Measurements from ENCODE around the gene DDX52. TPM values are rescaled to one million over a fixed set of nuclear protein-coding genes. Genes with fewer than 3 reads are reported as not detected.
"Not testable (repeated sequence)": the region's sequence is repeated elsewhere in the genome, so short reads cannot be mapped to it uniquely, and the experiment has no call there.

The DDX52 gene
- total RNA-seq, 2 donors from 2014 or later: 13.5 to 16.3 TPM

DNA sequence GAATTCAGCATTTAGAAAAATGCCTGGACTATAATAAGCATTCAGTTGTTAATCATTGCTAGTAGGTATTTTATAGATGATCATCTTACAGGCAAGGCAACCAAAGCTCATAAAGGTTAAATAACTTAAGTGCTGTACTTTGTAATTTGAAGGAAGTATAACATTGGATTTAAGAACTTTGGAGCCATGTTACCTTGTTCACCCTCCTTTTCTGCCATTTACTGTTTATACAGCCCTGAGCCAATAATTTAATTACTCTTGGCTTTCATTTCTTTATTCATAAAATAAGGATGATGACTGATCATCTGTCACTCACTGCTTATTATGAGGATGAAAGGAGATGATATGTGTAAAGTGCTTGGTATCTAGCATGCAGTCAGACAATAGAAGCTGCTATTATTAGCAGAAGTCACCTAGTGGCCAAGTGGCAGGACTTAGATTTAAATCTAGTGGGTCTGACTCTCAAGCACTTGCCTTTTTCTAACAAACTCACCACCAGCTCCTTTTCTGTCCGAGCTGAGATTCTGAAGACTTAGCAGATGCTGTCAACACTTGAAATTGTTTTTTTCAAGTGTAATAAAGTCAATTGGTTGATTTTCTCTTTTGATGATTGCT lies 18.3 kb upstream of the DDX52 start:
- DNase-seq: no peak
- ATAC-seq: no peak
- intact Hi-C loops (cut with DNase I): loop anchor here in 1 of 2 donors (10.0 kb wide), 1 partner anchor 53 kb away; no protein-coding TSS in a partner anchor

DNA sequence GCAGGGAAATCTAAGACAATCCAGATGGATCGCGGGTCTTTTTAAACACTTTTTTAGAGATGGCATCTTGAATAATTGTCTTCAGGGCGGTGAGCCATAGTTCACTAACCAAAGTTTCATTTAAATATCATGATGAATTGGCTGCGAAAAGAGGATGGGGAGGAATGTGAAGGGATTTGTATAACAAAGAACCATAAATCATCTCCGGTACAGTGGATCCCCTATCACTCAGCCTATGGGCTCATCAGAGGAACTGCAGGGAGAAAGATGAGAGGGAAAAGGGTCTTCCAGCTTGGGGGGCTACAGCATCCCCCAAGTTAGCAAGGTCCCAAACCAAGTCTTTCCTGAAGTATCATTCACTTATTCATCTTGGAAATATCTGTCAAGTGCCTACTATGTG lies 16.7 kb upstream of the DDX52 start:
- ATAC-seq: no peak
- no peak for DNase-seq
- intact Hi-C loops (cut with DNase I): loop anchor here (10.0 kb wide), 2 partner anchors 55 to 115 kb away; no protein-coding TSS in a partner anchor

DNA sequence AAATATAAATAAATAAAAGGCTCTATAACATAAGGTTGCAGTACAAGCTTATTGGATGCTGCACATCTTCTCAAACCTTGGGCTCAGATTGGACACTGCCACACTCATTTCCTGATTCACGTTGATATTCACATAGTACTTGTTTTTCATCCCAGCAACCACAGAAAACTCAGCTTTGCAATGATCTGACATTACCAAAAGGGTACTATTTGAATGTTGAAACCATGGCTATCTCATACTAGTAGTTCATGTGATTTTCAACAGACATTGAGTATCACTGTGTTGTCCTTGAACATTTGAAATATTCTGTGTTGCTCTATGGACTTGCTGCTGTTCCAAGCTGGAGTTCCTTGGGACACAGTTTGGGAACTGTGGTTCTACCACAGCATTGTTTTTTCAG lies 14.0 kb upstream of the DDX52 start:
- ATAC-seq (no peak), DNase-seq (no peak)
- intact Hi-C loops (cut with DNase I): loop anchor here in 1 of 2 donors (10.0 kb wide), 1 partner anchor 118 kb away; no protein-coding TSS in a partner anchor

DNA sequence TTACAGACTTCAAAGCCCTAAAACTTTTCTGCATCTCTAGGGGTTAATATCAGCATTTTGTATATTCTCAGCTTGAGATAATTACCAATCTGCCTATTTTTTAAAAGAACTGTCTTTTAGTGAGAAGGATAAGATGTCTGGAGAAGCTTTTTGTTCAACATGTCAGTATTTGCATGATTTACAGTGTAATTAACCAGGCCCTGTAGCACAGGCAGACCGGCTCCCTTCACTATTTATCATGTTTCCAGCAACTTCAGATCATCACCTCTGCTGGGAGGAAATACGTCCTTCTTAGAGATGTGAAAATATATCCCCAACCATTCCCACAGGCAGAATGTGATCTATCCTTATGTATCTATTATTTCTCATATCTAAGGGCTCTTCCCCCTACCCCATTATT lies 8.6 kb upstream of the DDX52 start:
- intact Hi-C loops (cut with DNase I): loop anchor here (5.0 to 10.0 kb wide), 2 partner anchors 123 to 165 kb away; no protein-coding TSS in a partner anchor
- DNase-seq (no peak), ATAC-seq (no peak)

DNA sequence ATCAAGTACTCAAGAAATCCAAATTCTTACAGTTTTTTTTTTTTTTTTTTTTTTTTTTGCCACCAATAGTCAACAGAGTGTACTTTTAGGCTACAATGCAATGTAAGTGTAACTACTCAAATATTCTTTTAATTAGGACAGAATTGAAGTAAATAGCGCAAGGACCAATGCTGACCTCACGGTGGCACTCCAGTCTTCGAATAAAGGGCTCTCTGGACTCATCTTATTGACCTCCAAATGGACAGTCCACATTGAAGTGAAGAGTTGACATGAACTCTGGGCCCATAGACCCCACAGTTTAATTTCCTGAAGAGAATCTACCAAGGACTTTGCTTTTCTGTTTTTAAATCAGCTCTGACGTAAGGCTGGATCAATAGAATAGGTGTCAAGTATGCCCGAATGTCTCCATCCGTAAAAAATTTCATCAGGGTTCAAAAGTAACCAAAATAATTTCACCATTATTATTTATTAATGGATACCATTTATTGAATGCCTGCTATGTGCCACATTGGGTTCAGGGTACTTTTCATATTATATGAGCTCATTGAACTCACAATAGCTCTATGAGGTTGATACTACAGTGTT lies 7.3 kb upstream of the DDX52 start:
- intact Hi-C loops (cut with DNase I): loop anchor here (1.0 to 10.0 kb wide), 3 partner anchors 121 to 167 kb away; no protein-coding TSS in a partner anchor
- DNase-seq (no peak), ATAC-seq (peak; percentile 45 to 53)

DNA sequence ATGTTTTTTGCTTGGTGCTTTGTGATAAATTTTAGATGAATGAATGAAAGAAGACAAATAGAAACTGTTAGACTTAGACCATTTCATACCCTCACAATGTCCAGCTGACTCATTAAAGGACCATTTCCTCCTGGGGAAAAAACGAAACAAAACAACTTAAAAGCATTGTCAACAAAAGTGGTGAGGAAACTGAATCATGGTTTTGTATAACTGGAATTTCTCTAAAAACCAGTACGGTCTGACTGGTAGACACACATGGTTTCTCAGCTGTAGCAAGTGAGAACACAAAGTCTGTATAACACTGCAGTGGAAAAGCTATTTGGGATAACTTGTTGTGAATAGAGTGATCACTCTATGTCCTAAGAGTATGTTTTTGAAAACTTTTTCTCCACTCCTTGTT lies 5.3 kb upstream of the DDX52 start:
- ATAC-seq (no peak), DNase-seq (no peak)
- intact Hi-C loops (cut with DNase I): no loop called here

DNA sequence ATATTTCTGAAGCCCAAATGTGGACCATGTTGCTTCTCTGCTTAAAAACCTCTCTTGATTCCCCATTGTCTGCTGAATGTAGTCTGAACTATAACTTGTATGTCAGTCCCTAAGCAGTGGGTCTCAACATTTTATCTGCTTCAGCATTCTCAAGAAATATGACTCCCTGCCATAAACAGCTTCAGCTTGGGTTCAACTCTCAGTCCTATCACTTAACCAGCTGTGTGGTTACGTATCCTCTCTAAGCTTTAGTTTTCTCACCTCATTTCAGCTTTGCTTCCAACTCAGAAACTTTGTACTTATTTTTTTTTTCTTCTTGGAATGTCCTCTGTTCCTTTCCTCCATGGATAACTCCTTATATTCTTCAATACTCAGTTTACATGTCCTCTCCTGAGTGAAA lies 4.6 kb upstream of the DDX52 start:
- ATAC-seq (no peak), DNase-seq (no peak)
- intact Hi-C loops (cut with DNase I): no loop called here

DNA sequence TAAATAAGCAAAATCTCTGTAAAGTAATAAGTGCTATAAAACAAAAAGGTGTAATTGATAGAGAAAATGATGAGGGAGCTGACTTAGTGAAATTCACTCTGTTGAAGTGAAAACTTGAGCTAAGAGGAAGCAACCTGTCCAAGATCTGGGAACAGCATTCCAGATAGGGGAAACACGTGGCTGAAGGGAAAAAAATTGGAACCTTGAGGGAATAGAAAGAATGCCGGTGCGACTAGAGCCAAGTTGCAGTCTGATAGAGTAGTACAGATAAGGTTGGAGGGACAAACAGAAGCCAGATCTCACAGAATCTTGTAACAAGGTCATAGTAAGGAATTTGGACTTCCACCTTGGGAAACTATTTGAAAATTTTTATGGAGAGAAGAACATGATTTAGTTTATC lies 623 bp upstream of the DDX52 start:
- ATAC-seq (peak in 1 of 2 donors; percentile 16), DNase-seq (no peak)
- intact Hi-C loops (cut with DNase I): no loop called here

DNA sequence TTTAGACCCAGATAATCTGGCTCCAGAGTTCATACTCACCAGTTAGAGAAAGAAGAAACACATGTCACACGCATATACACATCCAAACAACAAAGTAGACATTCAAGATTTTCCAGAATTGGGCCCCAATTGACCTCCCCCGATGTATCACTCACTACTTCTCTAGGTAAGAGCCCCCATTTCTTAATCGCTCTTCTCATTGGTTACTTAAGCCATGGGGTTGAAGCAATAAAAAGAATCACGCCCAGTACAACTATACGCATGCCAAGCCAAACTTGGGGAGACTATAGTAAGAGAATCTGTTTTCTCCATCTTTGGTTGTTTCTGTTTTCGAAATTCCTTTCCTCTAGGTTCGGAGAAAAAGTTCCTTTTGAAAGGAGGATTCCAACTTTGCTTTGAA lies 565 bp downstream of the DDX52 start:
- intact Hi-C loops (cut with DNase I): no loop called here
- ATAC-seq: peak; percentile 32 to 56
- DNase-seq: no peak

DNA sequence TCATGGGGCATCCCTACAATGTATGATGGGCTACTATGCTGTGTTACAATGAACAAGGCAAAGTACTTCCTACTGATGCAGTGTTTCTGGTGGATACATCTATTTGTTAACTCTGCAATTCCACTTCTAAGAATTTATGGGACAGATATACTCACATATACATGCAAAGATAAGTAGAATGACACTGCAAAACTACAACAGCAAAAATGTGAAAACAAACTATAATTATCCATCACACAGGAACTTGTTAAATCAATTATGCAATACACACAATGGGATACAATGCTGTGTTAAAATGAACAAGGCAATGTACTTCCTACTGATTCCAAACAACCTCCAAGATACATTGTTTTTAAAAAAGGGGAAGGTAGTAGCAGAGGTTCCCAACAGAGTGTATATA lies 3.2 kb downstream of the DDX52 start:
- intact Hi-C loops (cut with DNase I): no loop called here

DNA sequence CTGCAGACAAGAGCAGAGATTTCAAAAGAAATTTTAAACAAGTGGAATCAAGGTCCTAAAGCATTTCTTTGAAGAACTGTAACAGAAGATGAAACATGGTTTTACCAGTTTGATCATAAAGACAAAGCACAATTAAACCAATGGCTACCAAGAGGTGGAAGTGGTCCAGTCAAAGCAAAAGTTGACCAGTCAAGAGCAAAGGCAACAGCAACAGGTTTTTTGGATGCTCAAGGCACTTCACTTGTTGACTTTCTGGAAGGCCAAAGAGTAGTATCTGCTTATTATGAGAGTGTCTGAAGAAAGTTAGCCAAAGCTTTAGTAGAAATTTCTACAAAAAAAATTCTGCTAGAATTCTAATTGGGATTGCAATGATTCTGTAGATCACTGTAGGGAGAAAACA lies 5.3 kb downstream of the DDX52 start:
- ATAC-seq: no peak
- DNase-seq: no peak
- intact Hi-C loops (cut with DNase I): no loop called here

More for the DNA sequence above, 3.2 kb downstream of the DDX52 start:
- DNase-seq: no peak
- ATAC-seq: no peak

DNA sequence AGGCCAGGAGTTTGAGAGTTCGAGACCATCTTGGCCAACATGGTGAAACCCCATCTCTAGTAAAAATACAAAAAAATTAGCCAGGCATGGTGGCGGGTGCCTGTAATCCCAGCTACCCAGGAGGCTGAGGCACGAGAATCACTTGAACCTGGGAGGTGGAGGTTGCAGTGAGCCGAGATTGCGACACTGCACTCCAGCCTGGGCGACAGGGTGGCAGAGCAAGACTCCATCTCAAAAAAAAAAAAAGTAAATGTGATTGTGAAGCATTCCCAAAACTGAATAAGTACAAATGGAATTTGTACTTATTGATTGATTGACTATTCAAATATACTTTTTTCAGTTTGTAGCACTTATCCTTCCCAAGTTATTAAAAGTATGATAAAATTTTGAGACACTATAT lies 26.8 kb downstream of the DDX52 start:
- ATAC-seq; intact Hi-C loops (cut with DNase I); DNase-seq: not testable (repeated sequence)

DNA sequence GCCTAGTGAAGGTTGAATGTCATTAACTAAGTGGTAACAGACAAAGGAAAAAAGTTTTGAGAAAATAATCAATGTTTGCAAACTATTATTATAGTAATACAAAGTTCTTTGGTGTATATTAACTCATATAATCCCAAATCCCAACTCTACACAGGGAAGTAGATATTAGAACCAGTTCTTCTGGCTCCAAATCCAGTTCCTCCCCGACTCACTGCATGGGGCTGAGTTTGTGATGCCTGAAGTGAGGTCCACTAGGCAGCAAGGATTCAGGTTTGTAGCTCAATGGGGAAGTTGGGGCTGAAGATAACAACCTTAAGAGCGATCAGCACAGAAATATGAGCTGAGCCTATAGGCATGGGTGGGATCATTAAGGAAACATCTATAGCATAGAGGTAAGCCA lies 28.4 kb downstream of the DDX52 start:
- intact Hi-C loops (cut with DNase I): no loop called here
- DNase-seq: no peak
- no peak for ATAC-seq

DNA sequence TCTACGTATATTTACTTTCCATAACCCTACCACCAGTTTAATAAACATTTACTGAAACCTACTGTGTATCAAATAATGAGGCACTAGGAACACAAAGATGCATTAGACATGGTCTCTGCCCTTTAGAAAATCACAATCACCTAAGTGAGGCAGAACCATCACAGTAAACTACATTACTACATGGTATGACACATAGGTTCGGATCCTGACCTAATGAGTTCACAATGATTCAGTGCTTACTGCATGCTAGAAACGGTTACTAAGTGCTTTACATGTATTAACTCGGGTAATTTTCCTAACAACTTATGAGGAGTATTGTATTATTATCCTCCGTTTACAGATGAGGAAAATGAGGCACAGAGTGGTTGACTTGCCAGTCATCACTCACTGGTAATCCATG lies 28.9 kb downstream of the DDX52 start:
- intact Hi-C loops (cut with DNase I): no loop called here
- ATAC-seq: no peak

DNA sequence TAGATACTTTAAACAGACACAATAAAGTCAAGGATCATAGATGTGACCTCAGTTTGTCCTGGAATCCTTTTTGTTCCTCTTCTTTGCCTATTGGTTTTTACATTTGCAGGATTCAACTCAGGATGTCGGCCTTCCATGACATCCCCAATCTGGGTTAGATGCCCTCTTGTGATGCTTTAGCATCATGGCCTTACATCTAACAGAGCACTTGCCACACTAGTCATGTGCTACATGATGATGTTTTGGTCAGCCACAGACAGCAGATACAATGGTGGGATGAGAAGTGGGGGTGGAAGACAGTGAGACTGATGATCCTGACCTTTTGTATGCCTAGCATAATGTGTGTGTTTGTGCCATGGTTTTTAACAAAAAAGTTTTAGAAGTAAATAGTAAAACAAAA lies 32.3 kb downstream of the DDX52 start:
- ATAC-seq (no peak), DNase-seq (no peak)
- intact Hi-C loops (cut with DNase I): no loop called here

More for the DNA sequence above, 28.9 kb downstream of the DDX52 start:
- DNase-seq: no peak

DNA sequence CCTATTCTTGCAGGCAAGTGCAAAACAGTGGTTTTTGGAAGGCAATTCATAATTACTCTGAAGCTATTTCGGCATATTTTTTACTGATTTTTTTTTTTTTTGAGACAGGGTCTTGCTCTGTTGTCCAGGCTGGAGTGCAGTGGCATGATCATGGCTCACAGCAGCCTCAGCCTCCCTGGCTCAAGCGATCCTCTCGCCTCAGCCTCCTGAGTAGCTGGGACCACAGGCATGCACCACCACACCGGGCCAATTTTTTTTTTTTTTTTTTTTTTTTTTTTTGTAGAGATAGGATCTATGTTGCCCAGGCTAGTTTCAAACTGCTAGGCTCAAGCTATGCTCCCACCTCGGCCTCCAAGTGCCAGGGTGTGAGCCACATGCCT lies 33.2 kb downstream of the DDX52 start:
- DNase-seq; ATAC-seq; intact Hi-C loops (cut with DNase I): not testable (repeated sequence)

DNA sequence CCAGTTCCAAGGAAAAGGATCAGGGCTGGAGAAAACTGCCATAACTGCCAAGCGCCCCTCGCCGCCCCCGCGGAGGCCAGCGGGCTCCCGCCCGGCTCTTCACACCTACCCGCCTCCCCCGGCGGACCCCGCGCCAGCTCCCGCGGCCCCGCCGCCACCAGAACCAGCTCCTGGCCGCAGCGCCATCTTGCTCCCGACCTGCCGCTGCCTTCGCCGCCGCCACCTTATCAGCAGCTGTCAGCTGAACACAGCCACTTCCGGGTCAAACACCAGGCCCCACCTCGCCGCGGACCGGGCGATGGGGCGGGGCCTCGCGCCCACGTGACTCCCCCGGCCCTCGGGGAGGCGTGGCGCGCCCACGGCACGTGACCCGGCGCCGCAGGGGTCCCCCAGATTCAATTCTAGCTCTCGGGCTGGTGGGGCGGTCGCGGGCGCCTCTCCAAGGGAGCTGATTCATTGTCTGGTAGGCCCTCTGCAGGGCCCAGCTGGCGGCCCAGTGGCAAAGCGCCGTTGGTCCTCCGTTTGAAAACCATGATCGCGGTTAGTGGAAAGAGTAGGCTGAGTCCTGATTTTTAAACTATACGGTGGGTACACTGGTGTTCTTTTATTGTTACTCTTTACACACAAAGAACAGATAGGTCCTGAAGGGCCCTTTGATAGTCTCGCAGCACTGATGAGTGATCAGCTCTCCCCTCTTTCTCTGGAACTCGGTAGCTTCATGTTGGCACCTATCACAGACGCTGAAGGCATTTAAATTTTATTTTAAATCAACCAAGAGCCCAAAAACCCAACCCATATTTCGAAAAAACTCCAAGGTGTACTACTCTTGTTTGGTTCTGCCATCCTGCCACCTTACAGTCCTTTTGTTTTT lies 33.8 kb downstream of the DDX52 start, which contains the start of gene SYNRG:
Gene SYNRG (minus strand): TSS at position 249 of the 871 bp plus-strand sequence. CDS start 63 bp downstream, at position 186.
- DNase-seq: peak; percentile 98
- peak; percentile 99 to 100 for ATAC-seq
- intact Hi-C loops (cut with DNase I): loop anchor here in 1 of 2 donors (10.0 kb wide), 1 partner anchor 75 kb away; no protein-coding TSS in a partner anchor

DNA sequence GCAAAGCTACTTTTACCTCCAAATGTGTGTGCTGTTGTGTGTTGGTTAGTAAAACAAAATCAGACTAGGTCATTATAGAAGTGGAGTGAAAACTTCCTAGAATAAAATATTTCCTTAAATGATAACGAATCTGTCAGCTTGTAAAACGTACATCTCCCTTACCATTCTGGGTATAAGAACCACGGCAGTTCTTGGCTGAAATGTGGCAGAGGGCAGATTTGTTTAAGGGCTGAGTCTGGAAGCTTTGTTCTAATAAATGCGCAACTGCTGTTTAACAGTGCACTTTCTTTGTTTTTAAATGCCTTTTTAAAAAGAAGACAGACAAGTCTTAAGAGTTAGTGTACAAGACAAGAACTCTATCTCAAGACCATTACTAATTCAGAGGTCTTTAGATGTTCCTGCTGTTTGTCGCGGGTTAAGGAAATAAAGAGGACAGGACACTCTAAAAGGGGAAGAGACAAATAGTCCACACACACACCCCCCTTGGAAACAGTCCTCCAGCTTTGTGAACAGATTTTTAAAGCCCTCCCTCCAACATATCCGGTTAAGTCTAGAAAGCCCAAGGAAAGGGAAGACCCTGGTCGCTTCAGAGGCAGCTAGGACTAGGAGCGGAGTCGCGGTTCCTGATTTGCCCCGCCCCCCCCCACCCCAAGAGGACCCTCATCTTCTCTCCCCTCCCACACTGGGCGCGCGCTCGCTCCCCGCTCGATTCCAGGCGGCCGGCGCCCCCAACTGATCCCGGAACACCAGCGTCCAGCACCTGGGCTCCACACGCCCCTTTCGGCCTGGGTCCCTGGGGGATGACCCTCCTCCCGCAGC lies 34.7 kb downstream of the DDX52 start:
- DNase-seq (no peak), ATAC-seq (peak; percentile 36 to 52)
- intact Hi-C loops (cut with DNase I): loop anchor here in 1 of 2 donors (10.0 kb wide), 1 partner anchor 74 kb away; no protein-coding TSS in a partner anchor

Data from left cardiac atrium (tissue), 4 donors.